ENCODE measurements around the gene THRB. TPM values are rescaled to one million over a fixed set of nuclear protein-coding genes. Genes with fewer than 3 reads are reported as not detected.

The THRB gene
- total RNA-seq, 1 donor from 2014 or later = 3.1 TPM

- DNase-seq (ENCODE audit: low read depth) = no peak
- Histone ChIP-seq H3K27me3 (ENCODE audit: control insufficient read depth, insufficient read depth, low read length) (no peaks in the 10 kb centered on the region), H3K36me3 (ENCODE audit: control insufficient read depth, insufficient read depth, low read length) (no peaks in the 10 kb centered on the region), H3K4me3 (ENCODE audit: low read depth, low read length) (no peak overlapping the region)
- TF ChIP-seq CTCF (IDR thresholded peaks at IDR 0.05; ENCODE audit: insufficient read depth, low read length, poor library complexity, severe bottlenecking) = no peak
Measured at GRCh38 chr3:24154013-24154695, 340.5 kb downstream of the THRB start.

- no peak for DNase-seq (ENCODE audit: low read depth)
- H3K27me3 ChIP-seq (ENCODE audit: control insufficient read depth, insufficient read depth, low read length) = no peaks in the 10 kb centered on the region
- no peak overlapping the region for H3K4me3 ChIP-seq (ENCODE audit: low read depth, low read length)
- TF ChIP-seq CTCF (IDR thresholded peaks at IDR 0.05; ENCODE audit: insufficient read depth, low read length, poor library complexity, severe bottlenecking) = no peak
- H3K36me3 ChIP-seq (ENCODE audit: control insufficient read depth, insufficient read depth, low read length) = no peaks in the 10 kb centered on the region
Measured at GRCh38 chr3:24151594-24151993, 343.1 kb downstream of the THRB start.

- DNase-seq (ENCODE audit: low read depth) = no peak
- peak; percentile 12 for TF ChIP-seq CTCF (IDR thresholded peaks at IDR 0.05; ENCODE audit: insufficient read depth, low read length, poor library complexity, severe bottlenecking)
- no peaks in the 10 kb centered on the region for H3K27me3 ChIP-seq (ENCODE audit: control insufficient read depth, insufficient read depth, low read length)
- H3K4me3 ChIP-seq (ENCODE audit: low read depth, low read length) = no peak overlapping the region
- no peaks in the 10 kb centered on the region for H3K36me3 ChIP-seq (ENCODE audit: control insufficient read depth, insufficient read depth, low read length)
Measured at GRCh38 chr3:24149032-24149431, 345.6 kb downstream of the THRB start.

- H3K36me3 ChIP-seq (ENCODE audit: control insufficient read depth, insufficient read depth, low read length) = no peaks in the 10 kb centered on the region
- no peak overlapping the region for H3K4me3 ChIP-seq (ENCODE audit: low read depth, low read length)
- no peak for DNase-seq (ENCODE audit: low read depth)
- H3K27me3 ChIP-seq (ENCODE audit: control insufficient read depth, insufficient read depth, low read length) = no peaks in the 10 kb centered on the region
- TF ChIP-seq CTCF (IDR thresholded peaks at IDR 0.05; ENCODE audit: insufficient read depth, low read length, poor library complexity, severe bottlenecking) = no peak
Measured at GRCh38 chr3:24145981-24146822, 348.4 kb downstream of the THRB start.

GRCh38 chr3:24145481-24145880 lies 349.2 kb downstream of the THRB start:
- H3K36me3 ChIP-seq (ENCODE audit: control insufficient read depth, insufficient read depth, low read length) = no peaks in the 10 kb centered on the region
- H3K4me3 ChIP-seq (ENCODE audit: low read depth, low read length) = no peak overlapping the region
- DNase-seq (ENCODE audit: low read depth) = no peak
- no peaks in the 10 kb centered on the region for H3K27me3 ChIP-seq (ENCODE audit: control insufficient read depth, insufficient read depth, low read length)
- TF ChIP-seq CTCF (IDR thresholded peaks at IDR 0.05; ENCODE audit: insufficient read depth, low read length, poor library complexity, severe bottlenecking) = no peak
